ENCODE data around the gene ACP2.

DNA sequence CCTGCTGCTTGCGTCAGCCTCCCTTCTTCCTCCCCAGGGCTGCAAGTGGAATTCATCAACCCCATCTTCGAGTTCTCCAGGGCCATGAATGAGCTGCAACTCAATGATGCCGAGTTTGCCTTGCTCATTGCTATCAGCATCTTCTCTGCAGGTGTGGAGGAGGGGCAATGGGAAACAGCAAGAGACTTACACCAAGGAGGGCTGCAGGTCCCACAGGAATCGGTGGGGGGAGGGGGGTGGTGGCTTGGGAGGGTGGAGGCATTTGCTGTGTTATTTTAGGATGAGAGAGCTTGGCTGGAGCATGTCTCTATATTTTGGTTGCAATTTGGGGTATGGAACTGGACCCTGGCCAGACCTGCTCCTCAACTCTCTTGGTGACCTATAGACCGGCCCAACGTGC, 19.3 kb upstream of the ACP2 start:
- TF ChIP-seq TCF7L2 (IDR thresholded peaks at IDR 0.05; ENCODE audit: borderline replicate concordance, low read depth, low read length), result no peak
- no peak for TF ChIP-seq ZNF24 (tag by site-specific recombination; IDR thresholded peaks at IDR 0.05)
- TF ChIP-seq, protein P1, sequence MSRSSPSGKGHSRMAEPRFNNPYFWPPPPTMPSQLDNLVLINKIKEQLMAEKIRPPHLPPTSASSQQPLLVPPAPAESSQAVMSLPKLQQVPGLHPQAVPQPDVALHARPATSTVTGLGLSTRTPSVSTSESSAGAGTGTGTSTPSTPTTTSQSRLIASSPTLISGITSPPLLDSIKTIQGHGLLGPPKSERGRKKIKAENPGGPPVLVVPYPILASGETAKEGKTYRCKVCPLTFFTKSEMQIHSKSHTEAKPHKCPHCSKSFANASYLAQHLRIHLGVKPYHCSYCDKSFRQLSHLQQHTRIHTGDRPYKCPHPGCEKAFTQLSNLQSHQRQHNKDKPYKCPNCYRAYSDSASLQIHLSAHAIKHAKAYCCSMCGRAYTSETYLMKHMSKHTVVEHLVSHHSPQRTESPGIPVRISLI (tag by site-specific recombination; IDR thresholded peaks at IDR 0.05), result no peak
- no peak for TF ChIP-seq ZNF629 (tag by site-specific recombination; IDR thresholded peaks at IDR 0.05)
- TF ChIP-seq, protein P2, sequence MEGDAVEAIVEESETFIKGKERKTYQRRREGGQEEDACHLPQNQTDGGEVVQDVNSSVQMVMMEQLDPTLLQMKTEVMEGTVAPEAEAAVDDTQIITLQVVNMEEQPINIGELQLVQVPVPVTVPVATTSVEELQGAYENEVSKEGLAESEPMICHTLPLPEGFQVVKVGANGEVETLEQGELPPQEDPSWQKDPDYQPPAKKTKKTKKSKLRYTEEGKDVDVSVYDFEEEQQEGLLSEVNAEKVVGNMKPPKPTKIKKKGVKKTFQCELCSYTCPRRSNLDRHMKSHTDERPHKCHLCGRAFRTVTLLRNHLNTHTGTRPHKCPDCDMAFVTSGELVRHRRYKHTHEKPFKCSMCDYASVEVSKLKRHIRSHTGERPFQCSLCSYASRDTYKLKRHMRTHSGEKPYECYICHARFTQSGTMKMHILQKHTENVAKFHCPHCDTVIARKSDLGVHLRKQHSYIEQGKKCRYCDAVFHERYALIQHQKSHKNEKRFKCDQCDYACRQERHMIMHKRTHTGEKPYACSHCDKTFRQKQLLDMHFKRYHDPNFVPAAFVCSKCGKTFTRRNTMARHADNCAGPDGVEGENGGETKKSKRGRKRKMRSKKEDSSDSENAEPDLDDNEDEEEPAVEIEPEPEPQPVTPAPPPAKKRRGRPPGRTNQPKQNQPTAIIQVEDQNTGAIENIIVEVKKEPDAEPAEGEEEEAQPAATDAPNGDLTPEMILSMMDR (tag by site-specific recombination; IDR thresholded peaks at IDR 0.05), result no peak
- TF ChIP-seq ZBTB20 (tag by site-specific recombination; IDR thresholded peaks at IDR 0.05), result no peak
- no peak for TF ChIP-seq ZNF843 (tag by site-specific recombination; IDR thresholded peaks at IDR 0.05)
- no peak for TF ChIP-seq ZNF184 (tag by site-specific recombination; IDR thresholded peaks at IDR 0.05)
- TF ChIP-seq MYNN (tag by site-specific recombination; IDR thresholded peaks at IDR 0.05; ENCODE audit: borderline replicate concordance), result no peak
- no peak for TF ChIP-seq ZXDB (tag by site-specific recombination; IDR thresholded peaks at IDR 0.05)
- no peak for TF ChIP-seq GLIS1 (tag by site-specific recombination; IDR thresholded peaks at IDR 0.05)
- TF ChIP-seq ZNF19 (tag by site-specific recombination; IDR thresholded peaks at IDR 0.05; ENCODE audit: low read depth), result no peak
- TF ChIP-seq, protein P3, sequence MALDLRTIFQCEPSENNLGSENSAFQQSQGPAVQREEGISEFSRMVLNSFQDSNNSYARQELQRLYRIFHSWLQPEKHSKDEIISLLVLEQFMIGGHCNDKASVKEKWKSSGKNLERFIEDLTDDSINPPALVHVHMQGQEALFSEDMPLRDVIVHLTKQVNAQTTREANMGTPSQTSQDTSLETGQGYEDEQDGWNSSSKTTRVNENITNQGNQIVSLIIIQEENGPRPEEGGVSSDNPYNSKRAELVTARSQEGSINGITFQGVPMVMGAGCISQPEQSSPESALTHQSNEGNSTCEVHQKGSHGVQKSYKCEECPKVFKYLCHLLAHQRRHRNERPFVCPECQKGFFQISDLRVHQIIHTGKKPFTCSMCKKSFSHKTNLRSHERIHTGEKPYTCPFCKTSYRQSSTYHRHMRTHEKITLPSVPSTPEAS (tag by site-specific recombination; IDR thresholded peaks at IDR 0.05), result no peak
- TF ChIP-seq, protein P4, sequence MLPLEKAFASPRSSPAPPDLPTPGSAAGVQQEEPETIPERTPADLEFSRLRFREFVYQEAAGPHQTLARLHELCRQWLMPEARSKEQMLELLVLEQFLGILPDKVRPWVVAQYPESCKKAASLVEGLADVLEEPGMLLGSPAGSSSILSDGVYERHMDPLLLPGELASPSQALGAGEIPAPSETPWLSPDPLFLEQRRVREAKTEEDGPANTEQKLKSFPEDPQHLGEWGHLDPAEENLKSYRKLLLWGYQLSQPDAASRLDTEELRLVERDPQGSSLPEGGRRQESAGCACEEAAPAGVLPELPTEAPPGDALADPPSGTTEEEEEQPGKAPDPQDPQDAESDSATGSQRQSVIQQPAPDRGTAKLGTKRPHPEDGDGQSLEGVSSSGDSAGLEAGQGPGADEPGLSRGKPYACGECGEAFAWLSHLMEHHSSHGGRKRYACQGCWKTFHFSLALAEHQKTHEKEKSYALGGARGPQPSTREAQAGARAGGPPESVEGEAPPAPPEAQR (tag by site-specific recombination; IDR thresholded peaks at IDR 0.05), result no peak
